Stimulated activated CD8-positive, alpha-beta memory T cell treated with anti-CD3 and anti-CD28 coated beads, Interleukin-4, amount 100 ng/mL, for 1 hour (primary cell): ENCODE data around the gene IGFALS.

Source experiments
- DNase-seq, 2 donors: peaks; one replicate each; pipeline ENCODE4 v3.0.0-alpha.2; 2020; ENCODE audit warnings: low read depth in 2 of 2, low spot score in 1 of 2

IGFALS gene

GRCh38 chr16:1767116-1767994 lies 26.1 kb downstream of the IGFALS start:
- DNase-seq = no peak

- no peak for DNase-seq
These were observed 26.8 kb downstream of the IGFALS start for GRCh38 chr16:1766701-1767100.

GRCh38 chr16:1766231-1766630 lies 27.3 kb downstream of the IGFALS start:
- DNase-seq = no peak

GRCh38 chr16:1765826-1766225 lies 27.7 kb downstream of the IGFALS start:
- DNase-seq = no peak

GRCh38 chr16:1764971-1765370 lies 28.5 kb downstream of the IGFALS start:
- DNase-seq = no peak

GRCh38 chr16:1763521-1764511 lies 29.7 kb downstream of the IGFALS start:
- no peak for DNase-seq

GRCh38 chr16:1762879-1763520 lies 30.5 kb downstream of the IGFALS start:
- no peak for DNase-seq

GRCh38 chr16:1762196-1762878 lies 31.2 kb downstream of the IGFALS start:
- DNase-seq = no peak

- no peak for DNase-seq
These were observed 31.8 kb downstream of the IGFALS start for GRCh38 chr16:1761751-1762150.

- DNase-seq = no peak
These were observed 32.6 kb downstream of the IGFALS start for GRCh38 chr16:1760911-1761310.

- no peak for DNase-seq
These were observed 34.0 kb downstream of the IGFALS start for GRCh38 chr16:1759511-1759910.

GRCh38 chr16:1758923-1759322 lies 34.6 kb downstream of the IGFALS start:
- no peak for DNase-seq

GRCh38 chr16:1757714-1758461 lies 35.6 kb downstream of the IGFALS start:
- no peak for DNase-seq

- no peak for DNase-seq
These were observed 39.3 kb downstream of the IGFALS start for GRCh38 chr16:1754204-1754603.

GRCh38 chr16:1752853-1753252 lies 40.7 kb downstream of the IGFALS start:
- no peak for DNase-seq

- DNase-seq = no peak
These were observed 41.6 kb downstream of the IGFALS start for GRCh38 chr16:1751946-1752345.

- no peak for DNase-seq
These were observed 44.1 kb downstream of the IGFALS start for GRCh38 chr16:1749152-1750117.

GRCh38 chr16:1747934-1748333 lies 45.6 kb downstream of the IGFALS start:
- DNase-seq = no peak

- DNase-seq = no peak
These were observed 46.8 kb downstream of the IGFALS start for GRCh38 chr16:1746693-1747195.
